Activated naive CD8-positive, alpha-beta T cell treated with anti-CD3 and anti-CD28 coated beads, Interleukin-2, amount 10 ng/mL, durations not matched to agents 7 days and 5 days (primary cell): Measurements from ENCODE around the gene SIPA1. TPM values are rescaled to one million over a fixed set of nuclear protein-coding genes. Genes with fewer than 3 reads are reported as not detected.
"Not testable (repeated sequence)": the region's sequence is repeated elsewhere in the genome, so short reads cannot be mapped to it uniquely, and the experiment has no call there.

Experiments
- ATAC-seq: fragments of 150-1000 bp; cut with Tn5 transposase; one replicate; pipeline ENCODE4 v1.10.0; 2021; ENCODE audit warnings: low read depth, moderate library complexity
- POLR2A ChIA-PET: fragments of 350-600 bp; sonication (Branson Sonifier 250); formaldehyde crosslinking; loops from one replicate; lab custom pipeline; 2021; ENCODE audit warnings: antibody characterized with exemption; lab: Charles Lee
- DNase-seq: peaks from one replicate; pipeline ENCODE4 v3.0.0; 2021
- H3K27ac Mint-ChIP-seq: one replicate; pipeline ENCODE4 v1.8.0; 2022; ENCODE audit warnings: mild to moderate bottlenecking, mixed read lengths
- H3K27me3 Mint-ChIP-seq: one replicate; pipeline ENCODE4 v1.8.0; 2022; ENCODE audit warnings: mild to moderate bottlenecking, moderate library complexity, mixed read lengths
- H3K36me3 Mint-ChIP-seq: one replicate; pipeline ENCODE4 v1.8.0; 2021; ENCODE audit warnings: mild to moderate bottlenecking, mixed read lengths
- H3K4me1 Mint-ChIP-seq: one replicate; pipeline ENCODE4 v1.8.0; 2021; ENCODE audit warnings: mixed read lengths
- H3K4me3 Mint-ChIP-seq: one replicate; pipeline ENCODE4 v1.8.0; 2022; ENCODE audit warnings: mild to moderate bottlenecking, moderate library complexity, mixed read lengths
- H3K9me3 Mint-ChIP-seq: one replicate; pipeline ENCODE4 v1.8.0; 2021; ENCODE audit warnings: mixed read lengths
- total RNA-seq, 2 experiments: library from RNA; stranded (reverse); gene quantifications; one replicate each; pipeline ENCODE4 v1.2.3, GENCODE V29; 2021

SIPA1 gene
- total RNA-seq, 2 experiments from 2014 or later, result 245 to 266 TPM

DNA sequence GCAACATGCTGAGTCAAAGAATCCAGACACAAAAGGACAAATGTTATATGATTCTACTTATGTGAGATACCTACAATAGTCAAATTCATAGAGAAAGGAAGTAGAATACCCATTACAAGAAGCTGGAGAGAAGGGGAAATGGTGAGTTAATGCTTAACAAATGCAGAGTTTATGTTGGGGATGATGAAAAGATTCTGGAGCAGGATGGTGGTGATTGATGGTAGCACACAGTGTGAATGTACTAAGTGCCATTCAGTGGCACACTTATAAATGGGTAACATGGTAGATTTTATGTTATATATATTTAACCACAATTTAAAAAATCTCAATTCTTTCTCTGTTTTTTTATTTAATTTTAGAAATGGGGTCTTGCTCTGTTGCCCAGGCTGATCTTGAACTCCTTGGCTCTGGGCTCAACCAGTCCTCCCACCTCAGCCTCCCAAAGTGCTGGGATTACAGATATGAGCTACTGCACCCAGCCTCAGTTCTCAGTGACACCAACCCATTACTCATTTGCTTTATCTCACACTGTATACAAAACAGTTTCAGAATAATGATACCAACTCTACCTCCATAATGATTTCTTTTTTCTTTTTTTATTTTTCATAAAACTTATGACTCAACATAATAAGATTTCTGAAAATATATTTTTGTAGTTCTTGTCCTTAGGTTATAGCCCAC lies 34.4 kb downstream of the SIPA1 start:
- DNase-seq (no peak), ATAC-seq (no peak)
- Mint-ChIP-seq H3K36me3 (no peaks in the 10 kb centered on the region), H3K27ac (no peak overlapping the region), H3K4me1 (no peaks in the 10 kb centered on the region), H3K4me3 (no peak overlapping the region), H3K9me3 (no peaks in the 10 kb centered on the region), H3K27me3 (no peaks in the 10 kb centered on the region)
- POLR2A ChIA-PET, result no interaction called here

DNA sequence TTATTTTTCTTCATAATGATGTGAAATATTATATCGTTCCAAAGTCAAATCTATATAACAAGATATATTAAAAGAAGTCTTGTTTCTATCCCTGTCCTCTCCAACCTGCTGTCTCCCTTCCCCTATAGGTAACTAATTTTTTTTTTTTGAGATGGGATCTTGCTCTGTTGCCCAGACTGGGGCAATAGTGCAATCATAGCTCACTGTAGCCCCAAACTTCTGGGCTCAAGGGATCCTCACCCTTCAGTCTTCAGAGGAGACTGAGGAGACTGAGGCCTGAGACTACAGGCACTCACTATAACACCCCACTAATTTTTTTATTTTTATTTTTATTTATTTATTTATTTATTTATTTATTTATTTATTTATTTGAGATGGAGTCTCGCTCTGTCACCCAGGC lies 35.1 kb downstream of the SIPA1 start:
- Mint-ChIP-seq H3K36me3 (no peaks in the 10 kb centered on the region), H3K27me3 (no peaks in the 10 kb centered on the region), H3K27ac (no peak overlapping the region), H3K4me3 (no peak overlapping the region), H3K9me3 (no peaks in the 10 kb centered on the region), H3K4me1 (no peaks in the 10 kb centered on the region)
- DNase-seq (no peak), ATAC-seq (no peak)
- POLR2A ChIA-PET, result no interaction called here

- H3K27me3 Mint-ChIP-seq, result peaks cover 10% of the 10 kb centered on the region
- ATAC-seq (no peak), DNase-seq (no peak)
- peaks cover 4% of the 10 kb centered on the region for H3K4me1 Mint-ChIP-seq
- no peak overlapping the region for H3K4me3 Mint-ChIP-seq
- POLR2A ChIA-PET, result interaction anchor here (0.7 kb wide), 1 partner anchor 27 kb away, joined by 4 read pairs; no protein-coding TSS in a partner anchor
- H3K9me3 Mint-ChIP-seq, result no peaks in the 10 kb centered on the region
- H3K36me3 Mint-ChIP-seq, result no peaks in the 10 kb centered on the region
- H3K27ac Mint-ChIP-seq, result no peak overlapping the region
Observed at GRCh38 chr11:65680192-65680743, 42.4 kb downstream of the SIPA1 start.

DNA sequence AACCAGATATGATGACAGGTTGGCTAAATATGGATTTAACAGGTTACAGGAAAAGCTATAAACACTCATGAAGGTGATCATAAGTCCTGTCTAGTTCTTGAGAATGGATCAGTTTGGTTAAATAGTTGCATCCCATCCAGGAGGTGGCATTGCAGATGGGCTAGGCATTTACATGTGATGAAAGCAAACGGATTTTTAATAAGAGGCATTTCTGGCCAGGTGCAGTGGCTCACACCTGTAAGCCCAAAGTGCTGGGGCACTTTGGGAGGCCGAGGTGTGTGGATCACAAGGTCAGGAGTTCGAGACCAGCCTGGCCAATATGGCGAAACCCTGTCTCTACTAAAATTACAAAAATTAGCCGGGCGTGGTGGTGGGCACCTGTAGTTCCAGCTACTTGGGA lies 45.6 kb downstream of the SIPA1 start:
- POLR2A ChIA-PET, H3K4me3 Mint-ChIP-seq, H3K36me3 Mint-ChIP-seq, ATAC-seq, H3K27ac Mint-ChIP-seq, H3K4me1 Mint-ChIP-seq, DNase-seq, H3K9me3 Mint-ChIP-seq: not testable (repeated sequence)
- H3K27me3 Mint-ChIP-seq, result peaks cover 10% of the 10 kb centered on the region

DNA sequence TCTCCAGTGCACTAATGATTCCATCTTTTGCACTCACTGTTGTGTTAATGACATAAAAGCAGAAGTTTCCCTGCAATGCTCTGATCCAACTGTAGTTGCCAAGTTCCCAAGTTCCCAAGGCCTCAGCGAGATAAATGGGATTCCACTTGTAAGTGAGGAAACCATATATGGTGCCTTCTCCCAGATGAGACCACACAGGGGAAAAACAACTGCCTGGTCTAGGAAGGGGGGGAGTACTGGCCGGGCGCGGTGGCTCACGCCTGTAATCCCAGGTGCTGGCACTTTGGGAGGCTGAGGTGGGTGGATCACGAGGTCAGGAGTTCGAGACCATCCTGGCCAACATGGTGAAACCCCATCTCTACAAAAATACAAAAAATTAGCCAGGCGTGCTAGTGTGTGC lies 48.1 kb downstream of the SIPA1 start:
- DNase-seq (no peak), ATAC-seq (no peak)
- POLR2A ChIA-PET, result no interaction called here
- Mint-ChIP-seq H3K9me3 (no peaks in the 10 kb centered on the region), H3K36me3 (no peaks in the 10 kb centered on the region), H3K27me3 (peaks cover 15% of the 10 kb centered on the region), H3K4me1 (no peaks in the 10 kb centered on the region), H3K27ac (no peak overlapping the region), H3K4me3 (no peak overlapping the region)

DNA sequence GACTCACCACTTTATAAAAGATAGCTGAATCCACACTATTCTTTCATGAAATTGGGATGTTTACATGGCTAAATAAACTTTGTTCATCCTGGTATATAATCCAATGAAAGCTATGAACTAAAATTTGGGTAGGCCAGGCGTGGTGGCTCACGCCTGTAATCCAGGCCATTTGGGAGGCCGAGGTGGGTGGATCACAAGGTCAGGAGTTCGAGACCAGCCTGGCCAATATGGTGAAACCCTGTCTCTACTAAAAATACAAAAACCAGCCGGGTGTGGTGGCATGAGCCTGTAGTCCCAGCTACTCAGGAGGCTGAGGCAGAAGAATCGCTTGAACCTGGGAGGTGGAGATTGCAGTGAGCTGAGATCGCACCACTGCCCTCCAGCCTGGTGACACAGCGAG lies 53.9 kb downstream of the SIPA1 start:
- H3K4me1 Mint-ChIP-seq, ATAC-seq, H3K27ac Mint-ChIP-seq, DNase-seq, H3K27me3 Mint-ChIP-seq, POLR2A ChIA-PET, H3K36me3 Mint-ChIP-seq, H3K4me3 Mint-ChIP-seq, H3K9me3 Mint-ChIP-seq: not testable (repeated sequence)

DNA sequence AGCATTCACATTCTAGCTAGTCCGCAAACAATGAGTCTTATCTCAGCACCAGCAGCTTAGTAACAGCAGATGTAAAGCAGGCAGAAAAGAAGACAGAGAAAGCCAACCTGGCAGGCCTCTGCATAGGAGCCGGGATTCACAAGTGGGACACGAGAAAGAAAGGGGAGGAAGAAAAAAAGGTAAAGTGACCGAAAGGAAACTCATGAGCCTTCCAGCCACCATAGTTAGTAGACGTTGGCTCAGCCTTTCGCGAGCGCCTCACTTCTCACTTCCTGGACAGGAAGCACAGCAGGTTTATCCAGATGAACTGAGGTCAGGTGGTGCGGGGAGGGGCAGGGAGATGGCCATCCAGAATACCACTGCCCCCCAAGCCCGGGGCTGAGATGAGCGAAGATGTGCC lies 54.5 kb downstream of the SIPA1 start:
- no peak for ATAC-seq
- no peak for DNase-seq
- Mint-ChIP-seq H3K27ac (no peak overlapping the region), H3K9me3 (no peaks in the 10 kb centered on the region), H3K27me3 (peaks cover 5% of the 10 kb centered on the region), H3K36me3 (no peaks in the 10 kb centered on the region), H3K4me3 (no peak overlapping the region), H3K4me1 (peaks cover 3% of the 10 kb centered on the region)
- POLR2A ChIA-PET, result no interaction called here

GRCh38 chr11:65695459-65696241 lies 57.7 kb downstream of the SIPA1 start:
- peaks cover 3% of the 10 kb centered on the region for H3K4me1 Mint-ChIP-seq

DNA sequence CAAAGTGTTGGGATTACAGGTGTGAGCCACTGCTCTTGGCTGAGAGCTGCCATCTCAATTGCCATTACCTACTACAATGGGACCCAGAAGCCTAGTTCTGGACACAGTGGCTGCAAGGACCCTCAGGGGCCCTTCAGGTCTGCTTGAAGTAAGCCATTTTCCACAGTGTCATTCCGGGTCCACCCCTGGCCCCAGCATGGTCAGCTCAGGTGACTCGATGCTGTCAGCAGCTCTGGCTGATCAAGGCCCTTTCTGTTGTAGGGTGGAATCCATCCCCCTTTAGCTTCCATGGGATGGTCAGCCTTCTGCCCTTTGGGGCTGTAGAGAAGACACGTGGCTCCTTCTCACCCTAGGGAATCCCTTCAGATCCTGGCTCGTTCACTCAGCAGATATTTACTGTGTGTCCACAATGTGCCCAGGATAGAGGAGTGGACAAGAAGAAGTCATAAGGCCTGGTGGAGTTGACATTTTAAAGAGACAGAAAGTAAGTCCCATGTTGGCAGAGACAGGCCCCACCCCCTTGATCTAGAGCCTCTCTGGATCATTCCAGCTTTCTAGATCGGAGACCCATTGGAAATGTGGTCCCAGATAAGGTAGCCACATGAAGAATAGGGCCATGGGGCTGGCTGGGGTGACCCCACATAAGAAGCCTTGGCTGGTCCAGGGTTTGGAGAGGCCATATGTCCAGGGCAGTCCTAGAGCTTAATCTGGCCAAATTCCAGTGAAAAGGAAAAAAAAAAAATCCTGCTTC lies 59.1 kb downstream of the SIPA1 start:
- POLR2A ChIA-PET, result interaction anchor here (0.7 kb wide), 4 partner anchors 68 to 325 kb away, joined by 3 to 6 read pairs (median 5); no protein-coding TSS in a partner anchor
- Mint-ChIP-seq H3K4me1 (peaks cover 3% of the 10 kb centered on the region), H3K4me3 (no peak overlapping the region), H3K27me3 (peaks cover 18% of the 10 kb centered on the region), H3K36me3 (no peaks in the 10 kb centered on the region), H3K9me3 (no peaks in the 10 kb centered on the region), H3K27ac (no peak overlapping the region)
- no peak for ATAC-seq
- DNase-seq, result no peak

More at GRCh38 chr11:65695459-65696241, 57.7 kb downstream of the SIPA1 start:
- DNase-seq, result no peak
- Mint-ChIP-seq H3K36me3 (no peaks in the 10 kb centered on the region), H3K4me3 (no peak overlapping the region), H3K27ac (no peak overlapping the region), H3K27me3 (peaks cover 10% of the 10 kb centered on the region), H3K9me3 (no peaks in the 10 kb centered on the region)
- no peak for ATAC-seq
- POLR2A ChIA-PET, result no interaction called here

GRCh38 chr11:65698205-65698604 lies 60.3 kb downstream of the SIPA1 start:
- no peaks in the 10 kb centered on the region for H3K4me1 Mint-ChIP-seq
- no peaks in the 10 kb centered on the region for H3K9me3 Mint-ChIP-seq
- H3K27me3 Mint-ChIP-seq, result peaks cover 18% of the 10 kb centered on the region
- no peak overlapping the region for H3K27ac Mint-ChIP-seq
- H3K36me3 Mint-ChIP-seq, result no peaks in the 10 kb centered on the region
- POLR2A ChIA-PET, result no interaction called here
- no peak overlapping the region for H3K4me3 Mint-ChIP-seq
- ATAC-seq, result no peak
- DNase-seq, result no peak

DNA sequence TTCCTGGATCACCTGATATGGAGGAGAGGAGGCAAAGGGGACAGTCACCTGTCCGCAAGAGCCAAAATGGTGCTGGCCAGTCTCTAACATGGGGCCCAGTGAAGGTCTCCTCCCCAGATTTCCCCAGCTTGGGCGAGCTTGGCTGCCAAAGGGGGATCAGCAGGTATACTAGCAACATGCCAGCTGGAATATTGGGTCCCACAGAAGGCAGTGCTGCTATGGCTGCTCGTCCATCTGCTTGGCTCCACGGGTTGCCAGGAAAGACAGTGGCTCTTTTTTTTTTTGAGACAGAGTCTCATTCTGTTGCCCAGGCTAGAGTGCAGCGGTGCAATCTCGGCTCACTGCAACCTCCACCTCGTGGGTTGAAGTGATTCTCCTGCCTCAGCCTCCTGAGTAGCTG lies 61.4 kb downstream of the SIPA1 start:
- no peak overlapping the region for H3K4me3 Mint-ChIP-seq
- POLR2A ChIA-PET, result no interaction called here
- no peaks in the 10 kb centered on the region for H3K36me3 Mint-ChIP-seq
- H3K27ac Mint-ChIP-seq, result no peak overlapping the region
- no peaks in the 10 kb centered on the region for H3K4me1 Mint-ChIP-seq
- ATAC-seq (no peak), DNase-seq (no peak)
- peaks cover 20% of the 10 kb centered on the region for H3K27me3 Mint-ChIP-seq
- H3K9me3 Mint-ChIP-seq, result no peaks in the 10 kb centered on the region

DNA sequence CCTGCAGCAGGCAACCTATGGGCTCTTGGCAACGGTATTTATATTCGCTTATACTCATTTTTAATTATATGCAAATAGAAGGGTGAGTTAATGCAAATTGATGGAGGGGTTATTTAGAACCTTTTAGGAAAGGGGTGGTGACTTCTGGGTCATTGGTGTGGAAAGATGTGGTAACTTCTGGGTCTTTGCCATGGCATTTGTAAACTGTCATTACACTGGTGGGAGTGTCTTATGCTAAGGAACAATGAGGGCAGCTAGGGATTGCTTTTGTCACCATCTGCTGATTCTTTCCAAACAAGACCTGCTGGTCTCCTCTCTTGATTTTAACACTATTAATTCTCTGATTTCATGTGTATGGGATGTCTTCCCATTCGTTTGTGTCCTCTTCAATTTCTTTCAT lies 62.5 kb downstream of the SIPA1 start:
- no peak for DNase-seq
- Mint-ChIP-seq H3K4me3 (no peak overlapping the region), H3K27ac (no peak overlapping the region), H3K4me1 (no peaks in the 10 kb centered on the region), H3K27me3 (peaks cover 22% of the 10 kb centered on the region), H3K36me3 (no peaks in the 10 kb centered on the region), H3K9me3 (no peaks in the 10 kb centered on the region)
- POLR2A ChIA-PET, result no interaction called here
- ATAC-seq, result no peak
